Activated naive CD4-positive, alpha-beta T cell treated with anti-CD3 and anti-CD28 coated beads, Interleukin-2, amount 50 U/mL, for 16 hours (primary cell): ENCODE results near the gene MAN2A1.
"Not testable (repeated sequence)": the region's sequence is repeated elsewhere in the genome, so short reads cannot be mapped to it uniquely, and the experiment has no call there.

Source experiments
- DNase-seq: peaks from one replicate; pipeline ENCODE4 v3.0.0-alpha.2; 2020

MAN2A1 gene

DNA sequence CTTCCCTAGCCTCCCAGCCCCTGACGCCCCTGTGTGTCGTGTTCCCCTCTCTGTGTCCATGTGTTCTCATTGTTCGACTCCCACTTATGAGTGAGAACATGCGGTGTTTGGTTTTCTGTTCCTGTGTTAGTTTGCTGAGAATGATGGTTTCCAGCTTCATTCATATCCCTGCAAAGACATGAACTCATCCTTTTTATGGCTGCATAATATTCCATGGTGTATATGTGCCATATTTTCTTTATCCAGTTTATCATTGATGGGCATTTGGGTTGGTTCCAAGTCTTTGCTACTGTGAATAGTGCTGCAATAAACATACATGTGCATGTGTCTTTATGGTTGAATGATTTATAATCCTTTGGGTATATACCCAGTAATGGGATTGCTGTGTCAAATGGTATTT is 70.4 kb downstream of the MAN2A1 start:
- not testable (repeated sequence) for DNase-seq

DNA sequence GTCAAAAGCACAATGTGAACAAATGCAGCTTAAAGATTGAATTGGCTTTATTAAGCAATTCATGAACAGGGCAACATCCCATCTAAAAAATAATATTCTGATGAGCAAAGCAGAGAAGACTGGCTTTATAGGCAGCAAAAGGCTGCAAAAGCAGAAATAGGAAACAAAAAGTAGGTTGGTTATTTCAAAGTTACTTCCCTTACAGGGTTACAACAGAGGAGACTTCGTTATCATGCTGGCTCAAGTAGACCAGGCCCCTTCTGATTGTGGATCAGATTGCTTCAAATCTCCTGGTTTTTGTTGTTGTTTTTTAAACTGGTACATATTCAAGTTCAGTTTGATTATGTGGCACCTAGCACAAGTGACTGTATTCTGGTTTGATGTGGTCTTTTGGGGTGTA is 73.1 kb downstream of the MAN2A1 start:
- no peak for DNase-seq

DNA sequence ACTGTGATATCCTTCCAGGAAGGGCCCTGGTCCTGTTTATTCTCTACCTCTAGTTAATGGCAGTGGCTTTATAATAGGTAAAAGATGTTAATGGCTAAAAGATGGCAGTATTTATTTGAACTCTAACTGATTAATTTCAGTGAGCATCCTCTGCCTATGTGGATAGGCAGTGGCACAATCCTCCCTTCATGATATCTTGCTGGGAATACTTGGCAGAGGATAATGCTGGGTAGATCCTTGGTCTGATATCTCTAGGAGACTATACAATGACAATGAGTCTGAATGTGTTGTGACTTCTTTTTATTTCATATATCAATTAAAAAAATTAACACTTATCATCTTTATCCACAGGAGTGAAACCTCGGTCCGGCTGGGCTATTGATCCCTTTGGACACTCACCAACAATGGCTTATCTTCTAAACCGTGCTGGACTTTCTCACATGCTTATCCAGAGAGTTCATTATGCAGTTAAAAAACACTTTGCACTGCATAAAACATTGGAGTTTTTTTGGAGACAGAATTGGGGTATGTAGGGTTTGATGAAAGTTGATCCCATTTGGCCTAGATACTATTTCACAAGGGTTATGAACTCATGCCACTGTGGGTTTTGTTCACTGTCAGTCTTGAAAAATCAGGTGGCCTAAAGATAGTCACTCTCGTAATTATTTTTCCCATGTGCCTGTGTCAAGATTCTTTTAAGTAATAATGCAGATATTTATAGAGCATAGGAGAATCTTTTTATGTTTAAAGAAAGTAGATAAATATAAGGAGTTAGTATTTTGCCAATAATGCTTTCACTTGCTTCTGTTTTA is 77.7 kb downstream of the MAN2A1 start:
- no peak for DNase-seq

DNA sequence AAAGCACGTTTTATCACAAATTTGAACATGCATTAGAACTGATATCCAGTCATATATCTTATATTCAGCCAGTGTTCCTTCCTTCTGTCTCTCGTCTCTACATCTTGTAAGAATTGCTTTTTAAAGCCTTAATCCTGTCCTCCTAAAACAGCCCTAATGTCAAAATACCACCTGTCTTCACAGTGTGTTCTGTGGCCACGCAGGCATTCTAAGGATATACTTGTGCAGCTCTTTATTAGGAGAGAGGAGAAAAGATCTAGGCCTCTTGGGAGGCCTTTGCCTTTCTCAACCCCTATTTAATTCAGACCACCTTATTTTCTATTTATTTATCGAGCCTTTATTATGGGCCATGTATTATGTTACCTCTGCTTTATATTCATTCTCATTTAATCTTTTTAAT is 78.3 kb downstream of the MAN2A1 start:
- no peak for DNase-seq

DNA sequence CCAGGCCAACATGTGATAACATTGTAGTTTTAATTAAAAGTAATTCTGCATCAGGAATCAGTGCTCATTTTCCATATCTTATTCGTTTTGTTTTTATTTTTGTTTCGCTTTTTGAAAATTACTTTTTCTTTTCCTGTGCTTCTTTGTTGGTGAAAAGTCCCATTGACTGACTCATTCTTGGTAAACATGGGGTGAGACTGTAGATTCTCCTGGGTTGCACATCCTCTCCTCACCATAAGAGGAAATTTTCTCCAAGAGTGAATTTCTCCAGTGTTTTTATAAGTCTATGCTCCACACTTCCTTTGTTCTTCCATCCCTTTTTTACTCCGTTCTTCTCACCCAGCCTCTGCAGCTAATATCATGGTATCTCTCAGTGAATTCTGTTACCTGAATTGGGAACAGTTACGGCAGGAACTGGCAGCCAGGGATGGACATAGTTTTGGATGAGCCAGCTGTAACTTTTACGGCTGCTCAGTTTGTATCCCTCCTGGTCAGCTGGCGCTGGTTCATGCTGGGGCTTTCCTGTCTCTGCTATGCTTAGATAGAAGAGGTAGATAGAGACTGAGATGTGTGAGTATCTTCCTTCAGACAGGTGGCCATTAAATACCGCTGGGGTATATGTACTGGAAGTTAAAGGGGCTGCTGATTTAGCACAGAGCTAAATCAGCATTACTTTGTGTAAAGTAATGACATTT is 80.0 kb downstream of the MAN2A1 start:
- DNase-seq: no peak

DNA sequence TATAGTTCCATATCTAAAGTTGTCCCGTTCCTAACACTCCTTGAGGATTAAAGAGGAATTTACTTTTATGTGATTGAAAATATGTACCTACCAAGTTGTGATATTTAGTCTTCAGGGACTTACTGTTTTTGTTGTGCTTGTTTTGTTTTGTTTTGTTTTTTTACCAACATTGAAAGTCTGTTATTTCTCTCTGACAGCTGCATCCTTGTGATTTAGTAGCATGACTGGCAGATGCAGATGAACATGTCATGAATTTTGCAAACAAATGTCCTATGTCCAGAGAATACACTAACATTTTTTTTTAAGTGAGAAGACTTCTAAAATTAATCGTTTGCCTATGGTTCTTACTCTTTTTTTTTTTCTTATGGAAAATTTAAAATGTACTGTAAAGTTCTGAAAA is 85.4 kb downstream of the MAN2A1 start:
- no peak for DNase-seq

DNA sequence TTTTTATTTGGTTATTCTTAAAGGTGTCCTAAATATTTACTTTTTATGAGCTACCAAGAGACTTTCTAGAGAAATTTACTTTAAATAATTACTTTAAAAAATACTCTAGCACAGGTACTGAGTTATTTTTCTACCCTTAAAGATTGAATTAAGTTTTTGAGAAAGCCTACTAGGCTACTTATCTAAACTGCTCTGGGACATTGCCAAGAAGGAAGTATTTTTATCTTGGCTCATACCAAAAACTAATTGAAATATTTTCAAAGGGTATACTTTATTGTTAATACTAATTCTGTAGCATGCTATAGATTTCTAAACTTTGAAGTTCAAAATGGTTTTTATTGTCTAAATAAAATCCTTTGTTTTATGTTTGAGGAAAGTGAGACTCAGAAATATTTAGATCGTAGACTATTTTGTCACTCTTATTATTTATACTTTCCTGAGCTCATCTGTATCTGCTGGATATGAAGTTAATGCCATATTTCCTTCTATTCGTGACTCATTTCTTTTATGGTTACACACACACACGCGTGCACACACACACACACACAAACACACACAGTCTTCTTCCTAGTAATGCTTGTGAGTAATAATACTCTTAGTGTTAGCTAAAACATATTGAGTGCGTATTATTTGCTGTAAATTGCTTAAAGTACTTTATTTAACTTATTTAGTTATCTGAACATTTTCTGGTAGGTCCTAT is 89.5 kb downstream of the MAN2A1 start:
- DNase-seq: no peak

DNA sequence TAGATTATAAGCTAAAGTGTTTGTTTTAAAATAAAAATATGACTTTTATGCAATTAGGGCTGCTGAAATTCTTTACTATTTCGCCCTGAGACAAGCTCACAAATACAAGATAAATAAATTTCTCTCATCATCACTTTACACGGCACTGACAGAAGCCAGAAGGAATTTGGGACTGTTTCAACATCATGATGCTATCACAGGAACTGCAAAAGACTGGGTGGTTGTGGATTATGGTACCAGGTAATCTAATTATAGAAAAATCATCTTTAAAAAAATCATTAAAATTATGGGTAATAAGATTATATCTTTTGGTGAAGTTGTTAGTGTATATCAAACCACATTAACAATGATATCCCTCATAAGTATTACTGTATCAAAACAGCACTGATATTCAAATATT is 95.0 kb downstream of the MAN2A1 start:
- DNase-seq: no peak

DNA sequence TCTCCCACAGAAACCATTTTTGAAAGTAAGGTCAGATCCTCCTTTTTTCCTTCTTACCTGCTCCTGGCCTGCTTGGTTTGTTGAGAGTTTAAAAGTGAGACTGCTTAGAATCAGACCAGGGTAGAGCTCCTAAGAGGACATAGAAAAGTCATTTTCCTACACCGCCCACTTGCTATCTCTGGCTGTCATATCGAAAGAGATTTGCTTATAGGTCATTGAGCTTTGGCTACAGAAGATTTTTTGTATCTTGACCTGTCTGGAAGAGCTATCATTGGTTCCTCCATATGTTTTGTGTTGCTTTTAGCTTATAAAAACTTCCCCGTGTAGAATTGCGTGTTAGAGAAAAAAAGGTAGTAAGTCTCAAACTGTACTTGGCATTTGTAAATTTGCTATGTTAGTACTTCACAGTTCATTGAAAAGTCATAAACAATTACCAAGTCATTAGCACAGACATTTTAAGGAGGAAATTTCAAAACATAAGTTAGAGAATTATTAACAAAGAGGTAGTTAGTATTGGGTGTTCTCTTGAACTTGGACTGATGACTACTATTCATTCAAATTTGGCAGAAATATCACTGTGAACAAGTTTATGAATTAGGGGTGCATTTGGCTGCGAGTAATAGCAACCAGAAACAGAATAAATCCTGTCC is 96.6 kb downstream of the MAN2A1 start:
- no peak for DNase-seq

DNA sequence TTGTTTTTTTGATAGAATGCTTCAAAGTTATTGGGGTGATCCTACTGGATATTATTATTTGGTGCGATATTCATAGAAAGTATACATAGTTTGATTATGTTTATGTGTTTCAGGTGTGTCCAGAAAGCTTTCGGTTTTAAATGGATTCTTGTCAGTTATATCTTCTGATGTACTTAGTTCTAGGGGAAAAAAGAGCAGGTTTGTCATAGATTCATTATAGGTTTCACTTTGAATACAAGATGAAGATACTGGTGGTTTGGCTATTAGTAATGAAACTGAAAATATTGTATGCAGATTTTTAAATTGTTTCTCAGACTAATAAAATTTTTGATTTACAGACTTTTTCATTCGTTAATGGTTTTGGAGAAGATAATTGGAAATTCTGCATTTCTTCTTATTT is 98.9 kb downstream of the MAN2A1 start:
- DNase-seq: no peak

DNA sequence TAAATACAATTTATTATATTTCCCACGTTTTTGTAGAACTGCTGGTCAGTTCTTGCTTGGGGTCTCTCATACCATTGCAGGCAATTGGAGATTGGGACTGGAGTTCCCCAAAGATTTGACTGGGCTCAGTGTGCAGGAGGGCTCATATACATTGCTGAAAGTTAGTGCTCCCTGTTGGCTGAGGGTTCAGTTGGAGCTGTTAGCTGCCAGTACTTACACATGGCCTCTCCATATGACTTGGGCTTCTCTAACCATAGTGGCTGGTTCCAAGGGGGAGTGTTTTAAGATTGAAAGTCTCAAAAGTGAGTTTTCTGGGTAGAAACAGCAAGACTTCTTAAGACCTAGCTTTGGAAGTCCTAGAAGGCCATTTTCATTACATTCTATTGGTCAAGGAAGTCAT is 102.9 kb downstream of the MAN2A1 start:
- DNase-seq: no peak

DNA sequence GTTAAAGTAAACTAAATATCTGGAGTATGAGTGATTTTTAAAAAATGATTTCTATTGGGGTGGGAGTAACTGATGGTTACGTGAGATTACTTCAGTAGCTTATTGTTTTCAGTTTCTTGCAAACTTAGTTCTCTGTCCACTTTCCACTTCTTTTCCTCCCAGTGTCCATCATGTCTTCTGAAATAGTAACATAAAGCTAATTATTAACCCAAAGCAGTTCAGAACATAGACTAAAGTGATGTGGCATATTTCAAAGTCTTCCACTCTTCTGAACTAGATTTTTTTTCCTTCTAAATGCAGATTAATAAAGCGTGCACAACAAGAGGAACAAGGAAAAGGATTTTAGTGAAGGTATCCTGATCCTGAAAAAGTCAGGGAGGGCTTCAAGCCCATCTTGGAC is 114.1 kb downstream of the MAN2A1 start:
- DNase-seq: no peak

DNA sequence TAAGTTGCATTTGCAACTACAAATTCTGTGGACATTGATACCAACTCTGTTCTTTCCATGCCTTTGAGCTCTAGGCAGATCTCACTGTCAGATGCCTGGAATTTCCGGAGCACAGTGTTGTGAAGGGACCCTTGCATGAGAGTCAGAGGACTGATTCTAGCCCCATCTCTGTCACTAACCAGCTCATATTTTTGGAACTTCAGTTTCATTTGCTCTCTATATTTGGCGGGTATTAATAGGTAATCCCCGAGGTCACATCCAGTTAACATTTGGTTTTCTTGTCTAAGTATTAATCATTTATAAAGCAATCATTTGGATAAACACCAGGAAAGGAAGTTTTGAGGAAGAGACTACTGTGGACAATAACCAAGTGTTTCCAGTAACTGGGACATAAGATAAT is 115.7 kb downstream of the MAN2A1 start:
- no peak for DNase-seq

DNA sequence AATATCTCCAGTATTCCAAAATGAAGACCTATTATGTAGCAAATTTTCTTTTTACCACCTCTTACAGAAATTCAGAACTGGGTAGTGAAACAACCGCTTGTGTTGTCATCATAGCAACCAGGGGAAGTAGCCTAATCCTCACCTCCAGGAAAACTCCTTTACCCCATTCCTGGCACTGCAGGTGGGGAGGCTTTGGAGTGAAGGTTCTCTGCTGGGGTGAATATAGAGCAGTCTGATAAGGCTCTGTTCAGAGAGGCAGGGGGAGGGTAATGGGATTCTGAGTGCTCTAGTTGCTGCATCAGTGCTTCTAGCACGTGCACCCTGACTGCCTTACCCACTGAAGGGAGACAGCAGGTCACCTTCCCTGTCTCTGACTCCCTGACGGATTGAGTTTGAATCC is 116.2 kb downstream of the MAN2A1 start:
- no peak for DNase-seq

DNA sequence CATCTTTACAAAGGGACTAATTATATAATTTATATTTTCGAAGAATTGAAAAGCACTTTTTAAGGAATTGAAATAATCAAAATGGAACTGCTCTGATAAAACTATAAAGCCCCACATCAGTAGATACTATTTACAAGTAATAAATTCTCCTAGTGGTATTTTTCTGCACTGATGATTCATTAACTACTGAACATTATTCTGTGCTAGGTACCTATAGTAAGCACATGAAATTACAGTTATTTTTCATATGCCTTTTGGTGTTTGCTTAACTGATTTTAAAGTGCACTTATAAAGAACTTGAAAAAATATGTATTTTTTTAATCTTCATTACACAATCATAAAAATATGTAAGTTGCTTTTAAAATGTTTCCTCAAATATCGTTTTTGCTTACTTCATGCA is 123.0 kb downstream of the MAN2A1 start:
- no peak for DNase-seq

DNA sequence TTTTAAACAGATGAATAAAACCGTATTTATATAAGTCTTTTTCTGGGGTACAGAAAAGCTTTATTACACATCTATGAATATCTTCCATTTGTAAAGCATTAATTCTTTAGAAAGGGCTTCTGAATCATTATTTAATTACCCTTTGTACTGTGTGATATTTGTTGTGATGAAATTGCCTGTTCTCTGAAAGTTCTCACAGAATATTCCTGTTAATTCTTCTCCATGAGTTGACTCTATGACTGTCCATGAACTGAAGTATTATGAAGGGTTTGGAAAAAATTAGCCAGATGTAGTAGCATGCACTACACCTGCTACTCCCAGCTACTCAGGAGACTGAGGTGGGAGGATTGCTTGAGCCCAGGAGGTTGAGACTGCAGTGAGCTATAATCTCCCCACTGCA is 127.0 kb downstream of the MAN2A1 start:
- DNase-seq: no peak

DNA sequence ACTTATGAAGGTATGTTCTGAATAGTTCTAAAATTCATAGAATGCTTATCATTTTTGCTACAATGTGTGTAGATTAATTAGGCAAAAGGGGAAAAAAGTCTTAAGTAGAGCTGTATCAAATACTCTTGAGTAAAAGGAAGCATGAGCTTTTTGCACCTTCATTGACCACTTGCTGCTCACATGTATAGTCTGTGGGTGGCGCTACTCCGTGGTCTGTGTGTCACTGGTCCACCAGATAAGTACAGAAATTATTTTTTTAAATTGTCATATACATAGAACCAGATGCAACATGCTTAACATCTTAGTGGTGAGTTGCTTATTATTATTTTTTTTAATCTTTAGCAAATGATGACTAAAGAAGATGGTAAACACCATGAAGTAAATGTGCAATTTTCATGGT is 130.2 kb downstream of the MAN2A1 start:
- no peak for DNase-seq

DNA sequence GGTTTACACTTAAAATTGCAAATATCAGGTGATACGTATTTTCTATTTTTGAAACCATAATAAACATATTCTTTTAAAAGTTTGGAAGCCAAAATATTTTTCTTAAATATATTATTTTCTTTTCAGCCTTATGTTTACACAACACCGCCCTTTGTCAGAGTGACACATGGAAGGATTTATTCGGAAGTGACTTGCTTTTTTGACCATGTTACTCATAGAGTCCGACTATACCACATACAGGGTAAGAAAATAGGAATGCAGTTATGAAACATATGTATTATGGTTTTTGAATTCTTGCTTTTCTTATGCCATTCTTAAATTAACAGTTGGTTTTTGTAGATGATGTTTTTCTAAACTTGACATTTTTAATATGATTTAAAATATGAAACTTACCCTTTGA is 133.9 kb downstream of the MAN2A1 start:
- DNase-seq: no peak

DNA sequence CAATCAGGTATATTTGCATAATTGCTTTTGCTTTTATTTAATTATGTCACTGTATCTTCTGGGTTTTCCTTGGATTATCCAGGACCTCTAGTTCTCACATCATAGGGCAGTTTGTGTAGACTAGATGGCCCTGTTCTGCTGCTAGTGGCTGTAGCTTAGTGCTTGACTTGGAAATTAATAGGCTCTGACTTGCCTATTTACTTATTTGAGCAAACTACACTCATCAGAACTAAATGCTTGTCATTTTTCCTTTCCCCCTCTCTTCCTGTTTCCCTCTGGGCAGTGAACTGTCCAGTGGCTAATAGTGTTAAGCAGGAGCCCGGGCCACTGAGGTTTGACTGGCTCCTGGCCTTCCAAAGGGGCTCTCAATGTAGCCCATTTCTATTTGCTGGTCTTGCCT is 135.7 kb downstream of the MAN2A1 start:
- DNase-seq: no peak

DNA sequence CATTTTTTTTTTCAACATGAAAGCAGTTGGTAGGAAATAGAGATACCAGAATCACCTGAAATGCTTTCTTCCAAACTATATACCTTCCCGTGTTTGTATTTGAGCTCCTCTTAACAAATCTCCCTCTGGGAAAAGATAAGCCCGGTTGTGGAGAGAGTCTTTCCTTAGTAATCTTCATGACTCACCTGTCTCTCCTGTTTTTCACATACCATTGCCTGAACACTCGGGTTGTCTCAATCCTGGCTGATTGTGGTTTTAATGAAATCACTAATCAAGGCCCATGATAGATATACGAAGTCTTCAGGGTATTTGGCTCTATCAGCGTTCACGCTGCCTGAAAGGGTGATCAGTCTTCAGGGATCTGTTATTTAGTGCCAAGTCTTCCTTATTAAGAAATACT is 136.7 kb downstream of the MAN2A1 start:
- no peak for DNase-seq

DNA sequence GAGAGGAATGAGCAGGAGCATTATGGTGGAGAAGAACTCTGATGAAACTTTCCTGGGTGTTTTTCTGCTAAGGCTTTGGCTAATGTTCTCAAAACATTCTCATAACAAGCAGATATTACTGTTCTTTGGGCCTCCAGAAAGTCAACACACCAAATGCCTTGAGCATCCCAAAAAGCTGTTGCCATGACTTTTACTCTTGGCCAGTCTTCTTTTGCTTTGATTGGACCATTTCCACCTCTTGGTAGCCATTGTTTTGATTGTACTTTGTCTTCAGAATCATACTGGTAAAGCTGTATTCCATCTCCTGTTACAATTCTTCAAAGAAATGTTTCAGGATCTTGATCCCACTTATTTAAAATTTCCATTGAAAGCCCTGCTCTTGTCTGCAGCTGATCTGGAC is 139.6 kb downstream of the MAN2A1 start:
- no peak for DNase-seq

DNA sequence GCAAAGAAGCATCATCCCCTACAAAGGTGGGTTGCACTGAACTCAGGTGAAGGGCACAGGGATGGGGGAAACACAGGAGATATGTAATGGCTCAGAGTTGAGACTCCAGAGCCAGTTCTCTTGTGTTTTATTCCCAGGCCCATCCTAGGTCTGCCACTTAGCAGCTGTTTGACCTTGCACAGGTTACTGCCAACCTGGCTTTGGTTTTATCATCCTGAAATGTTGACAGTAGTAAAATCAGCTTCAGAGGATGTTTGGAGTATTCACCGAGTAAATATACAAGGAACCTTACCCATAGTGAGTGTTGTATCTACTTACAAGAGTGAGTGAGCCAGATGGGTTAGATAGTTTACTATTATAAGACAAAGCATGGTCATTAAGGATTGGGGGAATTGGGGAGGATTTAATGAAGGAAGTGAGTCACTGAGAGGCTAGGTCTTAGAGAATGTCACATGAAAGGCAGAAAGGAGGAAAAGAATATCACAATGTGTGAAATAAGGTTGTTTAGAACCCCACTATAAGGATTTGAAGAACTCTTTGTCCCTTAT is 141.3 kb downstream of the MAN2A1 start:
- DNase-seq: no peak
